GM23338 (cell line): ENCODE results near the gene USP6NL. TPM values are rescaled to one million over a fixed set of nuclear protein-coding genes. Genes with fewer than 3 reads are reported as not detected.

Experiments used
- ATAC-seq: fragments of 200-7000 bp; cut with Tn5 transposase; 3 replicates; pipeline ENCODE4 v1.9.1; 2020
- DNase-seq: peaks from one replicate; pipeline ENCODE4 v3.0.0-alpha.2; 2015; ENCODE audit warnings: low spot score
- H2AFZ ChIP-seq: fragments of 200-600 bp; sonication (generic); 2 replicates; pipeline ENCODE4 v1.8.0; 2016; ENCODE audit warnings: antibody characterized with exemption, mild to moderate bottlenecking, moderate library complexity
- H3F3A ChIP-seq: fragments of 200-600 bp; sonication (generic); replicated peaks from 2 replicates; pipeline ENCODE4 v1.8.0; 2017; ENCODE audit warnings: antibody characterized with exemption, mixed run types, low read depth
- H3K27ac ChIP-seq: fragments of 200-600 bp; sonication (generic); 2 replicates; pipeline ENCODE4 v1.6.1; 2016; ENCODE audit warnings: low read depth
- H3K27me3 ChIP-seq: fragments of 200-600 bp; sonication (generic); 2 replicates; pipeline ENCODE4 v1.8.0; 2016; ENCODE audit warnings: mild to moderate bottlenecking, mixed run types, moderate library complexity; ENCODE audit not compliant: insufficient read depth
- H3K36me3 ChIP-seq: fragments of 200-600 bp; sonication (generic); 2 replicates; pipeline ENCODE4 v1.8.0; 2016; ENCODE audit warnings: mild to moderate bottlenecking; ENCODE audit not compliant: insufficient read depth
- H3K4me1 ChIP-seq: fragments of 200-600 bp; sonication (generic); 2 replicates; pipeline ENCODE4 v1.8.0; 2016; ENCODE audit warnings: mild to moderate bottlenecking, moderate library complexity; ENCODE audit not compliant: insufficient read depth
- H3K4me2 ChIP-seq: fragments of 200-600 bp; sonication (generic); 2 replicates; pipeline ENCODE4 v1.7.1; 2017; ENCODE audit warnings: mixed run types
- H3K4me3 ChIP-seq: fragments of 200-600 bp; sonication (generic); 2 replicates; pipeline ENCODE4 v1.6.1; 2016; ENCODE audit warnings: mixed run types
- H3K79me2 ChIP-seq: fragments of 200-600 bp; sonication (generic); replicated peaks from 2 replicates; pipeline ENCODE4 v1.8.0; 2017; ENCODE audit warnings: mild to moderate bottlenecking; ENCODE audit not compliant: insufficient read depth
- H3K9me2 ChIP-seq: fragments of 200-600 bp; sonication (generic); 2 replicates; pipeline ENCODE4 v1.8.0; 2017; ENCODE audit not compliant: insufficient read depth
- H4K20me1 ChIP-seq: fragments of 200-600 bp; sonication (generic); replicated peaks from 2 replicates; pipeline ENCODE4 v1.8.0; 2017; ENCODE audit warnings: mild to moderate bottlenecking; ENCODE audit not compliant: insufficient read depth
- H3K27ac Mint-ChIP-seq: 2 replicates; pipeline ENCODE4 v1.8.0; 2020; ENCODE audit warnings: inconsistent platforms, mild to moderate bottlenecking, moderate library complexity, mixed read lengths
- H3K27me3 Mint-ChIP-seq: 3 replicates; pipeline ENCODE4 v1.8.0; 2022; ENCODE audit warnings: low read depth, mild to moderate bottlenecking, moderate library complexity, mixed read lengths, inconsistent platforms; ENCODE audit not compliant: insufficient read depth, poor library complexity
- H3K36me3 Mint-ChIP-seq: 3 replicates; pipeline ENCODE4 v1.8.0; 2021; ENCODE audit warnings: low read depth, mild to moderate bottlenecking, inconsistent platforms, moderate library complexity, mixed read lengths
- H3K4me1 Mint-ChIP-seq: 3 replicates; pipeline ENCODE4 v1.8.0; 2020; ENCODE audit warnings: mild to moderate bottlenecking, inconsistent platforms, mixed read lengths
- H3K4me3 Mint-ChIP-seq: 3 replicates; pipeline ENCODE4 v1.8.0; 2021; ENCODE audit warnings: moderate library complexity, mild to moderate bottlenecking, inconsistent platforms, mixed read lengths
- H3K9me3 Mint-ChIP-seq: 3 replicates; pipeline ENCODE4 v1.8.0; 2020; ENCODE audit warnings: moderate library complexity, mild to moderate bottlenecking, inconsistent platforms, mixed read lengths
- CREB1 ChIP-seq: fragments of 250-450 bp; sonication (Bioruptor Pico); IDR thresholded peaks from 2 replicates; pipeline ENCODE4 v1.5.0; 2020; ENCODE audit warnings: low read depth, mild to moderate bottlenecking, moderate library complexity
- CTCF ChIP-seq, 2 experiments: fragments of 200-600 bp in 1 of 2; sonication (generic) in 1 of 2; conservative IDR thresholded peaks; 2 replicates each; pipeline versions ENCODE4 v1.5.1 to v1.6.1; 2016 to 2017; ENCODE audit warnings: antibody characterized with exemption in 2 of 2, low read depth in 2 of 2, mild to moderate bottlenecking in 2 of 2, moderate library complexity in 1 of 2
- ETS1 ChIP-seq: IDR thresholded peaks from 2 replicates; pipeline ENCODE4 v1.6.1; 2016; ENCODE audit warnings: antibody characterized with exemption
- POLR2AphosphoS5 ChIP-seq: IDR thresholded peaks from 2 replicates; pipeline ENCODE4 v1.6.1; 2016; ENCODE audit warnings: antibody characterized with exemption, low read depth
- REST ChIP-seq: IDR thresholded peaks from one replicate; pipeline ENCODE4 v1.6.1; 2018; ENCODE audit warnings: antibody characterized with exemption; ENCODE audit not compliant: unreplicated experiment
- ZNF462 ChIP-seq: fragments of 250-450 bp; sonication (Bioruptor Pico); IDR thresholded peaks from 2 replicates; pipeline ENCODE4 v1.5.0; 2020; ENCODE audit warnings: mild to moderate bottlenecking, moderate library complexity
- polyA plus RNA-seq: library from polyadenylated mRNA; unstranded; fragments of >200 nt; fragmentation: Nextera tagmentation; extraction: Ambion mirVana; gene quantifications from 2 replicates; pipeline ENCODE4 v1.2.1, GENCODE V29; 2016
- total RNA-seq: library from RNA; depleted of rRNA; stranded (reverse); fragments of >200 nt; shearing (Covaris generic); gene quantifications from 2 replicates; pipeline ENCODE4 v1.2.3, GENCODE V29; 2014

USP6NL gene
- total and polyA plus RNA-seq, 2 experiments from 2014 or later, result 8.1 to 29.7 TPM

- no peak for TF ChIP-seq REST
- no peak for TF ChIP-seq POLR2AphosphoS5
- TF ChIP-seq CREB1 (CRISPR knock-in tag), result no peak
These were observed 180.8 kb downstream of the USP6NL start (continued) for GRCh38 chr10:11430421-11431215.

- peaks cover 14% of the 10 kb centered on the region for H3K4me1 ChIP-seq
- DNase-seq (no peak), ATAC-seq (no peak)
- H3K79me2 ChIP-seq, result no peaks in the 10 kb centered on the region
- H3K9me2 ChIP-seq, result no peaks in the 10 kb centered on the region
- peaks cover 2% of the 10 kb centered on the region for H3K27me3 Mint-ChIP-seq
- no peak overlapping the region for H2AFZ ChIP-seq
- H3K4me1 Mint-ChIP-seq, result peaks cover 19% of the 10 kb centered on the region
- no peak overlapping the region for H3K4me3 Mint-ChIP-seq
- H3K27ac ChIP-seq, result no peak overlapping the region
- H4K20me1 ChIP-seq, result no peaks in the 10 kb centered on the region
- peaks cover 10% of the 10 kb centered on the region for H3K36me3 Mint-ChIP-seq
- no peak overlapping the region for H3K27ac Mint-ChIP-seq
- H3K4me2 ChIP-seq, result no peak overlapping the region
- no peaks in the 10 kb centered on the region for H3F3A ChIP-seq
- H3K27me3 ChIP-seq, result no peaks in the 10 kb centered on the region
- no peak overlapping the region for H3K4me3 ChIP-seq
- peaks cover 15% of the 10 kb centered on the region for H3K9me3 Mint-ChIP-seq
- no peaks in the 10 kb centered on the region for H3K36me3 ChIP-seq
- no peak for TF ChIP-seq ETS1
- no peak for TF ChIP-seq ZNF462 (CRISPR knock-in tag)
- no peak for TF ChIP-seq REST
- no peak for TF ChIP-seq CTCF (conservative IDR thresholded peaks at IDR 0.05; ENCODE audit: low read depth in 2 of 2)
These were observed 181.9 kb downstream of the USP6NL start for GRCh38 chr10:11429439-11430052.
